HG02571 (cell line): ENCODE measurements around the gene CYLC1.

Source experiments
- ATAC-seq: cut with Tn5 transposase; IDR thresholded peaks from one replicate; pipeline ENCODE4 v1.9.1; 2021; ENCODE audit warnings: mild to moderate bottlenecking, moderate library complexity; ENCODE audit not compliant: unreplicated experiment

The CYLC1 gene, protein sequence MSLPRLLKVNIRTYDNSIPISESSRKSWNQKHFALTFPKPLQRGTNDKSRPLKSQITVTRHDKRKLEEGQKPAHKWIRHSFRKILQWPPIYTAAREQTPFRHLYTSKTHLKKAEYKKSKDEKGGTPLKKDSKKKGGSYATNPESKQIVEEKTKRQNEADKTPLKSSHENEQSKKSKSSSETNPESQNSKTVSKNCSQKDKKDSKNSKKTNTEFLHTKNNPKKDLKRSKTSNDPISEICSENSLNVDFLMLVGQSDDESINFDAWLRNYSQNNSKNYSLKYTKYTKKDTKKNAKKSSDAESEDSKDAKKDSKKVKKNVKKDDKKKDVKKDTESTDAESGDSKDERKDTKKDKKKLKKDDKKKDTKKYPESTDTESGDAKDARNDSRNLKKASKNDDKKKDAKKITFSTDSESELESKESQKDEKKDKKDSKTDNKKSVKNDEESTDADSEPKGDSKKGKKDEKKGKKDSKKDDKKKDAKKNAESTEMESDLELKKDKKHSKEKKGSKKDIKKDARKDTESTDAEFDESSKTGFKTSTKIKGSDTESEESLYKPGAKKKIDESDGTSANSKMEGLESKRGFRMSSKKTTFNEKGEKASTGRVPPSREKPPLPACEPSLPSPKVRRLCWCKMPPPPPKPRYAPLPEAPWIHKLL

DNA sequence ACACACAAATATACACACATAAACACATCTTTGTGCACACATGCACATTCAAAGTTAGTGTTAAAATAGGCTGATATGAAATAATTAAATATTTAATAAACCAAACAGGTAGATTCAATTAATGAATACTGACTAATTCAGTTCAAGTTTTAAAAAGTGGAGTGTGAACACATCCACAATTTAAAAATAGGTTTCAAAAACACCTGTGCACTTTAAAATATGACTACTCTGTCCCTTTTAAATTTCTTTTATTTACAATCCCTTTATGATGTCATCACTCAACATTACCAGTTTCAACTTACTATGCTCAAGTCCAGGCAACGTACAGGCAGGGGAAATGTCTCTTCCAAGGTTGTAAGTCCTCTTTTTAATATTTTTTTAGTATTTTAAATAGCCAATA is at the start of gene CYLC1:
CYLC1 (plus strand) TSS at position 301 of the 400 bp plus-strand sequence; CDS start at position 338, 37 bp downstream.
- no peak for ATAC-seq

DNA sequence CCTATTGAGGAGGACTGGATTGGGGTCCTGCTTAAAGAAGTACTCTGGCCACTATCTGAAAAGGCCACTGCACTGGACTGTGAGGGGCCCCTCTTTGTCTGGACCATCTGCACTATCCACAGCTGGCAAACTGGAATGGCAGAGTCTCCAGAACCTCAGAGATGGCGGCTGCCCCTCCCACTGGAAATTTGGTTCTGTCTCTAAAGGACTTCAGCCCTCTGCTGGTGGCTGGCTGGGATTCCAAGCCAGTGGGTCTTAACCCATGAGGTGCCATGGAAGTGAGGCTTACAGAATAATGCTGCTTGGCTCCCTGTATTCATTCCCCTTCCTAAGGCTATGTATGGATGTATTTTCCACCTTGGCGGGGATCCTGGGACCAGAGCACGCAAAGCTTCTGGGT is 41.6 kb upstream of the CYLC1 start:
- ATAC-seq: no peak

DNA sequence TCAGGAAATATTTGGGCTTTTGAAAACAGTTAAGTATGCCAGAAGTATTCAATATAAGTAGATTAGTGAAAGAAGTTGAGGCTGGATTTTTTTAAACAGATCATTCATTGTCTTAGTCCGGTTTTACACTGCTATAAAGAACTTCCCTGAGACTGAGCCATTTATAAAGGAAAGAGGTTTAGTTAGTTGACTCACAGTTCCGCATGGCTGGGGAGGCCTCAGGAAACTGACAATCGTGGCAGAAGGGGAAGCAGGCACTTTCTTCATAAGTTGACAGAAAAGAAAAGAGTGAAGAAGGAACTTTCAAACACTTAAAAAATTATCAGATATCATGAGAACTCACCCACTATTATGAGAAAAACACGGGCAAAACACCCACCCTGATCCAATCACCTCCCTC is 31.1 kb upstream of the CYLC1 start:
- no peak for ATAC-seq

DNA sequence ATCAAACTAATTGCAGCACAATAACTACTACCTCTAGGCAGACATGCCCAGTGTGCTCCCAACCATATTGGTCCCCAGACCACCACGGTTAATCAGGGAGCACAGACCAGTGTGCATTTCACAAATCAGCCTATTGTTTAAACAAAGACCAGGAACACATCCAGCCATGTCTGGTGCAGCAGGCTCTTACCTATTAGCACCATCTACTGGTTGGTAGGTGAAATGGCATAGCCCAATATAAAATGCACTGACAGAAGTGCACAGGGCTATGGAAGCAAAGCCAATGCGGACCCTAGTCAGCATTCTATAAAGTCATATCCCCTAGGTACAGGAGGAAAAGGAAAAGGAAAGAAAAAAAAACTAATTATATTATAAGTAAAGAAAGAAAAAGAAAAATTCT is 15.5 kb upstream of the CYLC1 start:
- ATAC-seq: peak; percentile 95

DNA sequence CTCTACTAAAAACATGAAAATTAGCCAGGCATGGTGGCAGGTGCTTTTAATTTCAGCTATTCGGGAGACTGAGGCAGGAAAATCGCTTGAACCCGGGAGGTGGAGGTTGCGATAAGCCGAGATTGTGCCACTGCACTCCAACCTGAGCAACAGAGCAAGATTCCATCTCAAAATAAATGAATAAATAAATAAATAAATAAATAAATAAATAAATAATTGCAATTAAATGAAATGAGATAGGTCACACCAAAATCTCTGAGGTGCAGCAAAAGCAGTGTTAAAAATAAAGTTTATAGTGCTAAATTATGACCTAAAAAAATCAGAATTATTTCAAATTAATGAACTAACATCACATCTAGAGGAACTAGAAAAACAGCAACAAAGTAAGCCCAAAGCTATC is 13.6 kb upstream of the CYLC1 start:
- ATAC-seq: no peak

DNA sequence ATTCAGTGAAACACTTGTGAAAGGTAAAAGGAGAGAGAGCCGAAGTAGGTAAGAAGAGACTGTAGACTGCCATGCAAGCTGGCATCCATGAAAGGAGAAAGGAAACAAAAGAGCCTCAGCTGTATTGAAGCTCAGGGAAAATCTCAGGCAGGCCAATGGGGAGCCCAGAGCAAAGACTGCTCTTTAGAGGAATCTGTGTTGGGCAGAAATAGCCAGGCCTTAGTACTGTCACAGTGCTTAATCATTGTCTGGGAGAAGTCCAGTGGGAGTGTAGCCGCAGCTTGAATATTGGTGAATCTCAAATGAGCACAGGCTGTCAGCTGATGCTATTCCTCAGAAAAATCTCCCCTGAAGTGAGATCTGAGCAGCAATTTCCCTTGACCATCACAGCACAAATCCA is 27.6 kb downstream of the CYLC1 start:
- no peak for ATAC-seq

DNA sequence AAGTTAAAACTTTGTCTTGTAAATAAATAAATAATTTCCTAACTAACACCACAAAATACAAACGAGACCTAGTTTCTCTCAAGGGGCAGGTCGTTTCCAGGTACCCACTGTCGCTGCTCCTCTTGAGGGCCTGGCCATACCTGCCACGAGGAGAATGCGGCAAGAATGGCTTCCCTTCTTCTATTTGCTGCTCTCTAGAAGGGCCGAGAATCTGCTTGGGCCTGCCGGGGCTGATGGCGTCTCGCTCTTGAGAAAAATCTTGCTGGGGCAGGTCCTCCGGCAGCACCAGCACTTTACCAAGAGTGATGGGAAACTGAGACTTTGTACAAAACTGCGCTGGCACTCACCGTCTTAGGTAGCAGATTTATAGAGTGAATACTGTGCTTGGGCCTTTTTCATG is 31.5 kb downstream of the CYLC1 start:
- no peak for ATAC-seq

DNA sequence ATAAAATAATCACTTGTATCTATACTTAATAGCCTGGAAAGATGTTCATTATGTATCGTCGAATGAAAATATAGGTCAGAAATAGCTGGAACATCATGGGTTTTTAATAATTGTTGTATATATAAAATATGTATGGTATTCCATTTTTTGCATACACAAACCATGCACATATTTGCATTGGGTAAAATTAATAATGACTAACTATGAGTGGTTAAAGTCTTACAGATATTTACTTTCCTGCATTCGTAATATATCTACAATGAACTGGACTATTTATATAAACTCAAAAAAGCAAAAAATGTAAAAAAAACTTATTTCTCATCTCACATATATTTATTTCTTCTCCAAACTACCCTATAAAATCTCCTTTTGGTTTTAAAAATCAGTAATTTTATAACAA is 46.0 kb downstream of the CYLC1 start:
- ATAC-seq: no peak

DNA sequence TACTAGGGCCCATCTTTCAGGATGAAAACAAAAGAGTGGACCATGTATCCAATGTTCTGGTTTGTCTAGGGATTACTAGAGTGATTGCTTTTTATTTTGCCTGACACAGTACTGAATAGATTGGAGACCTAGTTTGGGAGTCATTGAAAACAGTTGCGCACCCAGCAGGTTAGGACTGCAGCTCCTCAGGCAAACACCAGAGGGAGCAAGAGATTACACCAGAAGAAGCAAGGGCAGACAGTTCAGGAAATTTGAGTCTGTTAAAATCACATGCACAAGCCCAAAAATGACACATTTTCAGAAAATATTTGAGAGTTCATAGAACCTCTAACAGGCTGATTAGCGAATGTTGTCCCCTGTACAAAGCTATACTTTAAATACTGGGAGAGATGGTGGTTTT is 55.6 kb downstream of the CYLC1 start:
- no peak for ATAC-seq

DNA sequence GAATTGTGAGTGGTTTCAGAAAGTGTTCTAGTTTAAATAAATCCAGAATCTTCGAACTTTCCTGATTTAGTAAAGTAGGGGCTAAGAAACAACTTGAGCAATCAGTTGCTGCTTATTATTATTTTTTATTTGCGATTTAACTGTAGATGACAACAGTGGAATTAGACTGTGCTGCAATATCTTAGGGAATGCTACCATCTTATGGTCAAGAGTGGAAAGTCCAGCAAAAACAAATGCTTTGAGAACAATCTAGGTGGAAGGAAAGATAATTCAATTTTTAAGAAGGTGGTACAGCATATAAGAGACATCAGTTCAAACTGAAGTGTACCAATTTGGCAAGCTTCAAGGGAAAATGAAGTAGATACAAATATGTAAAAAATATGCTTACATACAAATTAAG is 73.3 kb downstream of the CYLC1 start:
- no peak for ATAC-seq
